ENCODE data around the gene SEMA6A. TPM values are rescaled to one million over a fixed set of nuclear protein-coding genes. Genes with fewer than 3 reads are reported as not detected.

SEMA6A gene
- total RNA-seq, 1 donor = under 0.01 TPM

DNA sequence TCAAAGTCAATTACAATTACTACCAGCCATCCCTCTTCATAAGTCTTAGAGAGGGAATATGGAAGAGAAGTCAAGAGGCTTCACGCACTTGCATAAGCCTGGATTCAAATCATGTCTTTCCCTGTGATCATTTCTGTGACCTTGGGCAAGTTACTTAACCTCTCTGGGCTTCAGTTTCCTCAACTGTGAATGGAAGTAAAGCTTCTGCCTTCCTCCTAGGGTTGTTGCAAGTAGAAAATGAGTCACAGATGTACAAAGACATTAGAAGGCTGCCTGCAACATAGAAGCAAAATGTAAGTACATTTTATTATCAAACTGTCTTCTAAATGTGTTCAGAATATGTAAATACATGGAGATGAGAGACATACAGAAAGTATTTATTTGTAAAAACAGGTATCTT lies 42.3 kb upstream of the SEMA6A start:
- no peaks in the 10 kb centered on the region for H3K27me3 ChIP-seq (ENCODE audit: insufficient read depth, low read length)
- H3K9me3 ChIP-seq (ENCODE audit: low read depth, low read length) = no peaks in the 10 kb centered on the region
- no peak overlapping the region for H3K4me3 ChIP-seq (ENCODE audit: insufficient read depth, low read length)
- H3K4me2 ChIP-seq (ENCODE audit: insufficient read depth, low read length) = no peak overlapping the region
- no peaks in the 10 kb centered on the region for H4K20me1 ChIP-seq (ENCODE audit: insufficient read depth, low read length)
- H3K36me3 ChIP-seq (ENCODE audit: insufficient read depth, low read length) = no peaks in the 10 kb centered on the region
- H3K4me1 ChIP-seq (ENCODE audit: insufficient read depth, low read length) = no peaks in the 10 kb centered on the region
- H2AFZ ChIP-seq (ENCODE audit: low read length) = no peak overlapping the region
- TF ChIP-seq, protein P1, sequence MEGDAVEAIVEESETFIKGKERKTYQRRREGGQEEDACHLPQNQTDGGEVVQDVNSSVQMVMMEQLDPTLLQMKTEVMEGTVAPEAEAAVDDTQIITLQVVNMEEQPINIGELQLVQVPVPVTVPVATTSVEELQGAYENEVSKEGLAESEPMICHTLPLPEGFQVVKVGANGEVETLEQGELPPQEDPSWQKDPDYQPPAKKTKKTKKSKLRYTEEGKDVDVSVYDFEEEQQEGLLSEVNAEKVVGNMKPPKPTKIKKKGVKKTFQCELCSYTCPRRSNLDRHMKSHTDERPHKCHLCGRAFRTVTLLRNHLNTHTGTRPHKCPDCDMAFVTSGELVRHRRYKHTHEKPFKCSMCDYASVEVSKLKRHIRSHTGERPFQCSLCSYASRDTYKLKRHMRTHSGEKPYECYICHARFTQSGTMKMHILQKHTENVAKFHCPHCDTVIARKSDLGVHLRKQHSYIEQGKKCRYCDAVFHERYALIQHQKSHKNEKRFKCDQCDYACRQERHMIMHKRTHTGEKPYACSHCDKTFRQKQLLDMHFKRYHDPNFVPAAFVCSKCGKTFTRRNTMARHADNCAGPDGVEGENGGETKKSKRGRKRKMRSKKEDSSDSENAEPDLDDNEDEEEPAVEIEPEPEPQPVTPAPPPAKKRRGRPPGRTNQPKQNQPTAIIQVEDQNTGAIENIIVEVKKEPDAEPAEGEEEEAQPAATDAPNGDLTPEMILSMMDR (IDR thresholded peaks at IDR 0.05; ENCODE audit: extremely low read depth, low read depth, low read length) = no peak
- H3K79me2 ChIP-seq (ENCODE audit: insufficient read depth, low read length) = no peaks in the 10 kb centered on the region
- no peak for DNase-seq (ENCODE audit: insufficient read length, low spot score, missing footprints)
- no peak overlapping the region for H3K27ac ChIP-seq (ENCODE audit: low read depth, low read length)

DNA sequence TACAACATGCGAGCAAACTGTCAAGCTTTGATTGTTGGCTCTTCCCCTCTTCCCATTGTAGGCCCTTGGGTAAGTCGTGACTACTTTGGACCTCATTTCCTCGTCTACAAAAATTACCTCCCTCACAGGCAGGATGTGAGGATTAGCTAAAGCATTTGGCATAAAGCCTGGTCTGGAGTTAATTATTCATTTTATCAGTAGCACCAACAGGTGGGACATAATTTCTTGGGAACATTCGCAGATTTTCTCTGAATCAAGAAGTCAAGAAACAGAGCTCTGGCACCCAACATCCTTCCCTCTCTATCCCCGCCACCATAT lies 39.9 kb upstream of the SEMA6A start:
- Histone ChIP-seq H3K27me3 (ENCODE audit: insufficient read depth, low read length) (no peaks in the 10 kb centered on the region), H4K20me1 (ENCODE audit: insufficient read depth, low read length) (no peaks in the 10 kb centered on the region), H3K9me3 (ENCODE audit: low read depth, low read length) (no peaks in the 10 kb centered on the region), H3K27ac (ENCODE audit: low read depth, low read length) (no peak overlapping the region), H3K4me1 (ENCODE audit: insufficient read depth, low read length) (no peaks in the 10 kb centered on the region), H3K4me2 (ENCODE audit: insufficient read depth, low read length) (no peak overlapping the region), H2AFZ (ENCODE audit: low read length) (no peak overlapping the region), H3K4me3 (ENCODE audit: insufficient read depth, low read length) (no peak overlapping the region), H3K79me2 (ENCODE audit: insufficient read depth, low read length) (no peaks in the 10 kb centered on the region), H3K36me3 (ENCODE audit: insufficient read depth, low read length) (no peaks in the 10 kb centered on the region)
- DNase-seq (ENCODE audit: insufficient read length, low spot score, missing footprints) = no peak
- TF ChIP-seq, protein P1 (IDR thresholded peaks at IDR 0.05; ENCODE audit: extremely low read depth, low read depth, low read length) = no peak

DNA sequence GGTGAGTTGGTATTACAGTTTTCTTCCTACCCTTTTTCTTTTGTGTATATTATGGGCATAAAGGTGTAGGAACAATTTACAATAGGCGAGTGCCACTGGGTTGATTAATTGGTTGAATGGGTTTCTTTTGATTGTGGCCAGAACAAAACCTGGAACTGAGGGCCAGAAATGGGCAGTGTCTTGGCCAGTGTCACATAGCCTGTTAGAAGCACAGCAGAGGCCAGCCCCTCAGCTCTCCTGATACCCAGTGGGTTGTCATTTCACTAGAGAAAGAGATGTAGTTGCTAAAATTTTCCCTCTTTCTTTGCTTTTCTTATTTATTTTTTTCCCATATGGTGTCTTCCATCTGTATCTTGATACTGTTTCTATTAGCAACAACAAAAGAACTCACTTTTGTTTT lies 38.8 kb upstream of the SEMA6A start:
- TF ChIP-seq, protein P1 (IDR thresholded peaks at IDR 0.05; ENCODE audit: extremely low read depth, low read depth, low read length) = no peak
- Histone ChIP-seq H3K27me3 (ENCODE audit: insufficient read depth, low read length) (no peaks in the 10 kb centered on the region), H3K4me3 (ENCODE audit: insufficient read depth, low read length) (no peak overlapping the region), H3K27ac (ENCODE audit: low read depth, low read length) (no peak overlapping the region), H3K4me1 (ENCODE audit: insufficient read depth, low read length) (no peaks in the 10 kb centered on the region), H4K20me1 (ENCODE audit: insufficient read depth, low read length) (no peaks in the 10 kb centered on the region), H2AFZ (ENCODE audit: low read length) (no peak overlapping the region), H3K79me2 (ENCODE audit: insufficient read depth, low read length) (no peaks in the 10 kb centered on the region), H3K36me3 (ENCODE audit: insufficient read depth, low read length) (no peaks in the 10 kb centered on the region), H3K4me2 (ENCODE audit: insufficient read depth, low read length) (no peak overlapping the region), H3K9me3 (ENCODE audit: low read depth, low read length) (no peaks in the 10 kb centered on the region)
- DNase-seq (ENCODE audit: insufficient read length, low spot score, missing footprints) = no peak

DNA sequence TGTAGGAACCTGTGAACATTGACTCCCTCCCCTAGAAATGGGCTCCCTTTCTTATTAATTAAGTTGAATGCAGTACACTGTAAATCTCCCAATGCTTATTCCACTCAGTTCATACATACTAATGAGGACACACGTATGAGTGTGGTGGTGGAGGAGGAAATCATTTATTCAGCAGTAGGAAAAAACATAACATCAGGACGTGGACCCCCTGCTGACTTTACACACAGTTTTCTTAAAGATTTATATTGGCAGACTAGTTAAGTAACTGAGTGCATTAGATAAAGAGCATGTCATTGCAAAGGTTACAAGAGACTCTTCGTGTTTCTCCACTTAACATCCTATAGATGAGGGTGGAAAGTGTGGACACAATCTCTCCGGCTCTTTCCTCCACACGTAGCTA lies 37.8 kb upstream of the SEMA6A start:
- no peaks in the 10 kb centered on the region for H3K9me3 ChIP-seq (ENCODE audit: low read depth, low read length)
- H3K4me1 ChIP-seq (ENCODE audit: insufficient read depth, low read length) = no peaks in the 10 kb centered on the region
- no peaks in the 10 kb centered on the region for H4K20me1 ChIP-seq (ENCODE audit: insufficient read depth, low read length)
- DNase-seq (ENCODE audit: insufficient read length, low spot score, missing footprints) = no peak
- H3K27ac ChIP-seq (ENCODE audit: low read depth, low read length) = no peak overlapping the region
- no peaks in the 10 kb centered on the region for H3K36me3 ChIP-seq (ENCODE audit: insufficient read depth, low read length)
- TF ChIP-seq, protein P1 (IDR thresholded peaks at IDR 0.05; ENCODE audit: extremely low read depth, low read depth, low read length) = no peak
- H2AFZ ChIP-seq (ENCODE audit: low read length) = no peak overlapping the region
- H3K4me3 ChIP-seq (ENCODE audit: insufficient read depth, low read length) = no peak overlapping the region
- no peaks in the 10 kb centered on the region for H3K79me2 ChIP-seq (ENCODE audit: insufficient read depth, low read length)
- H3K4me2 ChIP-seq (ENCODE audit: insufficient read depth, low read length) = no peak overlapping the region
- no peaks in the 10 kb centered on the region for H3K27me3 ChIP-seq (ENCODE audit: insufficient read depth, low read length)

Data from osteoblast (primary cell).